Activated CD8-positive, alpha-beta T cell treated with anti-CD3 and anti-CD28 coated beads for 36 hours (primary cell): ENCODE data around the gene TAF6L. TPM values are rescaled to one million over a fixed set of nuclear protein-coding genes. Genes with fewer than 3 reads are reported as not detected.

ENCODE experiments used
- ATAC-seq: fragments of 200-7000 bp; cut with Tn5 transposase; one replicate; pipeline ENCODE4 v1.10.0; 2021; ENCODE audit warnings: mild to moderate bottlenecking, moderate library complexity
- CTCF ChIA-PET: fragments of 350-600 bp; sonication (Branson Sonifier 250); formaldehyde crosslinking; loops from one replicate; lab custom pipeline; 2021; ENCODE audit warnings: antibody characterized with exemption; lab: Charles Lee
- POLR2A ChIA-PET: fragments of 350-600 bp; sonication (Branson Sonifier 250); formaldehyde crosslinking; loops from one replicate; lab custom pipeline; 2021; ENCODE audit warnings: antibody characterized with exemption; lab: Charles Lee
- DNase-seq: peaks from one replicate; pipeline ENCODE4 v3.0.0-alpha.2; 2020
- H3K27ac Mint-ChIP-seq: one replicate; pipeline ENCODE4 v1.8.0; 2021; ENCODE audit warnings: mild to moderate bottlenecking, mixed read lengths
- H3K27me3 Mint-ChIP-seq: one replicate; pipeline ENCODE4 v1.8.0; 2021; ENCODE audit warnings: mixed read lengths
- H3K36me3 Mint-ChIP-seq: one replicate; pipeline ENCODE4 v1.8.0; 2021; ENCODE audit warnings: low read depth, mixed read lengths
- H3K4me1 Mint-ChIP-seq: one replicate; pipeline ENCODE4 v1.8.0; 2021; ENCODE audit warnings: low read depth, mixed read lengths
- H3K4me3 Mint-ChIP-seq: one replicate; pipeline ENCODE4 v1.8.0; 2021; ENCODE audit warnings: mild to moderate bottlenecking, moderate library complexity, mixed read lengths
- H3K9me3 Mint-ChIP-seq: one replicate; pipeline ENCODE4 v1.8.0; 2021; ENCODE audit warnings: mixed read lengths
- intact Hi-C: fragments of 100-400 bp; cut with micrococcal nuclease; formaldehyde crosslinking; loops from one replicate; pipeline ENCODE4 v1.10.0; 2022
- total RNA-seq, 2 experiments: library from RNA; stranded (reverse); gene quantifications; one replicate each; pipeline ENCODE4 v1.2.3, GENCODE V29; 2021
- TF ChIP-seq, protein P1 (sequence below): fragments of 200-600 bp; IDR thresholded peaks from one replicate; pipeline ENCODE4 v1.8.0; 2022; ENCODE audit warnings: antibody characterized with exemption, mild to moderate bottlenecking

Gene TAF6L
- total RNA-seq, 2 experiments from 2014 or later = 13.7 to 16.7 TPM

DNA sequence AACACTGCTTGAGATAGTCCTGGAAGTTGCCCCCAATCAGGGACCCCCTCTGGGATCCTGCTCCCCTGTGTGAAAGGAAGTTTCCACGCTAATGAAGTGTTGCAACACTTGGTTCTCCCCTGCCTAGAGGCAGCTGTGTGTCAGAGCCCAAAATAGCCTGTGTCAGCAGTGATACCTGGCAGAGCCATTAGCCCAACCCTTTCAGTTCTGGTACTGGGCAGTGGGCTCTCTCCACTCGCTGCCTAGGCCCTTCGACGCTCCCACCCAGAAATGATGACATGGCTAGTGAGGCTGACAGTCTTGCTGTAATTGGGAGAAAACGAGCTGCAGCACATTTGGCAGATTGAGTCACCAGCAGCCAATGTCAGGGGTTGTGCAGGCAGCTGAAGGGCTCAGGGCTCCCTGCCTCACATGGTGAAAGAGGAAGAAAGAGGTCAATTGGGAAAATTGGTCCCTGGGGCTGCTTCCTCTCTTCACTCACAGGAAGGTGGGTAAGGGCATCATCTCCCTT lies 35.5 kb downstream of the TAF6L start:
- no peak for ATAC-seq
- H3K4me1 Mint-ChIP-seq = peaks cover 33% of the 10 kb centered on the region
- intact Hi-C loops = no loop called here
- TF ChIP-seq, protein P1, sequence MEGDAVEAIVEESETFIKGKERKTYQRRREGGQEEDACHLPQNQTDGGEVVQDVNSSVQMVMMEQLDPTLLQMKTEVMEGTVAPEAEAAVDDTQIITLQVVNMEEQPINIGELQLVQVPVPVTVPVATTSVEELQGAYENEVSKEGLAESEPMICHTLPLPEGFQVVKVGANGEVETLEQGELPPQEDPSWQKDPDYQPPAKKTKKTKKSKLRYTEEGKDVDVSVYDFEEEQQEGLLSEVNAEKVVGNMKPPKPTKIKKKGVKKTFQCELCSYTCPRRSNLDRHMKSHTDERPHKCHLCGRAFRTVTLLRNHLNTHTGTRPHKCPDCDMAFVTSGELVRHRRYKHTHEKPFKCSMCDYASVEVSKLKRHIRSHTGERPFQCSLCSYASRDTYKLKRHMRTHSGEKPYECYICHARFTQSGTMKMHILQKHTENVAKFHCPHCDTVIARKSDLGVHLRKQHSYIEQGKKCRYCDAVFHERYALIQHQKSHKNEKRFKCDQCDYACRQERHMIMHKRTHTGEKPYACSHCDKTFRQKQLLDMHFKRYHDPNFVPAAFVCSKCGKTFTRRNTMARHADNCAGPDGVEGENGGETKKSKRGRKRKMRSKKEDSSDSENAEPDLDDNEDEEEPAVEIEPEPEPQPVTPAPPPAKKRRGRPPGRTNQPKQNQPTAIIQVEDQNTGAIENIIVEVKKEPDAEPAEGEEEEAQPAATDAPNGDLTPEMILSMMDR = no peak
- H3K27me3 Mint-ChIP-seq = no peaks in the 10 kb centered on the region
- peak overlapping the region; percentile 98 for H3K27ac Mint-ChIP-seq
- no peak for DNase-seq
- CTCF ChIA-PET = interaction anchor here (1.0 to 3.7 kb wide), 8 partner anchors 10 to 135 kb away, joined by 3 to 28 read pairs (median 4); partner anchors contain the start of genes LBHD1, STX5, TMEM179B and UQCC3
- POLR2A ChIA-PET = interaction anchor here (0.6 to 9.6 kb wide), 23 partner anchors 8 to 135 kb away, joined by 3 to 228 read pairs (median 7); partner anchors contain the start of genes LBHD1, SLC3A2, STX5 and TEX54
- peak overlapping the region; percentile 95 for H3K4me3 Mint-ChIP-seq
- peaks cover 29% of the 10 kb centered on the region for H3K36me3 Mint-ChIP-seq
- no peaks in the 10 kb centered on the region for H3K9me3 Mint-ChIP-seq

DNA sequence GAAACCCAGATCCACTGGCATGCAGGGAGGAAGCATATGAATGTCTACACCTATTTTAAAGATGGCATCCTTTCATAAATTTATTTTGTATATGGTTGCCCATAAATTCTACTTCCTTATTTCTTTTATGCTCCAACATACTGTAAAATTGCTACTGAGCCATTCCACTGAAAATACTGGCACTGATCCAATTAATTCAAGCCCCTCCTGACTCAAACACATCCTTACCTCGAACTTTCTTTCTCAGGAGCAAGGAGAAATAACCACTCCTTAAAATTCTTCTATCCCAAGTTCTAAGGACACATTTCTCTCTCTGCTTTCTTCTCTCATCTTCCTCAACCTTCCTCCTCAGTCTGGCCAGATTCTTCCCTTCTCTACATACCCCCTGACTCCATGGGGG lies 39.6 kb downstream of the TAF6L start:
- TF ChIP-seq, protein P1 = no peak
- POLR2A ChIA-PET = interaction anchor here (1.2 to 3.2 kb wide), 2 partner anchors 17 to 30 kb away, joined by 3 to 11 read pairs; no protein-coding TSS in a partner anchor
- Mint-ChIP-seq H3K4me1 (peaks cover 9% of the 10 kb centered on the region), H3K9me3 (no peaks in the 10 kb centered on the region), H3K27me3 (no peaks in the 10 kb centered on the region), H3K4me3 (no peak overlapping the region), H3K27ac (no peak overlapping the region), H3K36me3 (no peaks in the 10 kb centered on the region)
- DNase-seq (no peak), ATAC-seq (no peak)
- intact Hi-C loops = no loop called here
- CTCF ChIA-PET = interaction anchor here (1.0 kb wide), 1 partner anchor 24 kb away, joined by 3 read pairs; no protein-coding TSS in a partner anchor

DNA sequence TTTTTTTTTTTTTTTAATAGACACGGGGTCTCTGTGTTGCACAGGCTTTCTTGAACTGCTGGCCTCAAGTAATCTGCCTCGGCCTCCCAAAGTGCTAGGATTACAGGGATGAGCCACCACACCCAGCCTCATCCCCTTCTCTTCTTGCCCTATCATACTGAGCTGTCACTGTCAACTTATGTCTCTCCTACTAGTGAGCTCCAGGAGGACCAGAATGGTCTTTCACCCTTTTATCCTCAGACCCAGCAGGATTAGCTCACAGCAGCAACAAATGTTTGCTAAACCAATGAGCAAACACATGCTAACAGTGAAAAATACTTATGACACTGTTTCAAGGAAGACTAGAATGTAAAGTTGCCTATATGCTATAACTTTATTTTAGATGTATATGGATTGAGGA lies 40.5 kb downstream of the TAF6L start:
- TF ChIP-seq, protein P1 = no peak
- Mint-ChIP-seq H3K36me3 (no peaks in the 10 kb centered on the region), H3K9me3 (no peaks in the 10 kb centered on the region), H3K27me3 (no peaks in the 10 kb centered on the region), H3K27ac (no peak overlapping the region), H3K4me3 (no peak overlapping the region), H3K4me1 (peaks cover 2% of the 10 kb centered on the region)
- ATAC-seq (no peak), DNase-seq (no peak)
- CTCF ChIA-PET = interaction anchor here (0.6 to 3.6 kb wide), 4 partner anchors 16 to 33 kb away, joined by 3 to 9 read pairs (median 6); partner anchors contain the start of gene TMEM179B
- POLR2A ChIA-PET = interaction anchor here (0.9 to 3.2 kb wide), 5 partner anchors 16 to 29 kb away, joined by 3 to 11 read pairs (median 4); partner anchors contain the start of gene TEX54
- intact Hi-C loops = no loop called here

DNA sequence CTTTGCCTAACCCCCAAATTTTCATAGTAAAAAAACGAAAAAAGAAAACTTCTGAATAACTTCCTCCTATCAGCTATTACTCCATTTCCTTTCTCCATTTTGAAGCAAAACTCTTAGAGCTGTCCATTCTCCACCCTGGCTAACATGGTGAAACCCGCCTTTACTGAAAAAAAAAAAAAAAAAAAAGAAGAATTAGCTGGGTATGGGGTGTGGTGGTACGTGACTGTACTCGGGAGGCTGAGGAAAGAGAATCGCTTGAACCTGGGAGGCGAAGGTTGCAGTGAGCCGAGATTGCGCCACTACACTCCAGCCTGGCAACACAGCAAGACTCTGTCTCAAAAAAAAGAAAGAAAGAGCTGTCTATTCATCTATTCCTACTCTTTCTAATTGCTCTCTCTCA lies 45.4 kb downstream of the TAF6L start:
- Mint-ChIP-seq H3K9me3 (no peaks in the 10 kb centered on the region), H3K27ac (no peak overlapping the region), H3K4me1 (peaks cover 2% of the 10 kb centered on the region), H3K36me3 (peaks cover 4% of the 10 kb centered on the region), H3K4me3 (no peak overlapping the region), H3K27me3 (no peaks in the 10 kb centered on the region)
- DNase-seq (no peak), ATAC-seq (no peak)
- CTCF ChIA-PET = interaction anchor here (1.2 to 2.2 kb wide), 4 partner anchors 11 to 122 kb away, joined by 3 to 13 read pairs (median 9); no protein-coding TSS in a partner anchor
- POLR2A ChIA-PET = interaction anchor here (0.7 to 3.3 kb wide), 12 partner anchors 8 to 129 kb away, joined by 3 to 19 read pairs (median 6); partner anchors contain the start of genes SLC3A2, STX5, TEX54 and TMEM179B
- TF ChIP-seq, protein P1 = no peak
- intact Hi-C loops = no loop called here

DNA sequence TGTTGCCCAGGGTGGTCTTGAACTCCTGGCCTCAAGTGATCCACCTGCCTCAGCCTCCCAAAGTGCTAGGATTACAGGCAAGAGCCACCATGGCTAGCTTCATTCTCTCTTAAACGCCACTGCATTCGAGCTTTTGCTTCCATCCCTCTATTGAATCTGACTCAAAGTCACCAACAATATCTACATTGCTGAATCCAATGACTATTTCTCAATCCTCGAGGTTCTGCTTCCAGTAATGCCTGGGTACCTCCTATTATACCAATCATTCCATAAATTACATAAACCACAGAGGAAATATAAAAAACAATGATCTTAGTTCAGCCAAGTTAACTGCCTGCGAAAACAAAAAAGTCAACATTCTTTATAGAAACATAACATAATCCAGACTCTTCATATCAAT lies 45.9 kb downstream of the TAF6L start:
- Mint-ChIP-seq H3K27me3 (no peaks in the 10 kb centered on the region), H3K27ac (no peak overlapping the region), H3K36me3 (peaks cover 4% of the 10 kb centered on the region), H3K9me3 (no peaks in the 10 kb centered on the region), H3K4me1 (peaks cover 2% of the 10 kb centered on the region), H3K4me3 (no peak overlapping the region)
- TF ChIP-seq, protein P1 = no peak
- ATAC-seq (no peak), DNase-seq (no peak)
- intact Hi-C loops = no loop called here
- CTCF ChIA-PET = interaction anchor here (1.2 to 2.2 kb wide), 4 partner anchors 11 to 123 kb away, joined by 3 to 13 read pairs (median 9); no protein-coding TSS in a partner anchor
- POLR2A ChIA-PET = interaction anchor here (0.7 to 3.3 kb wide), 8 partner anchors 11 to 130 kb away, joined by 3 to 19 read pairs (median 7); partner anchors contain the start of genes SLC3A2, STX5, TEX54 and WDR74
